ENCODE data around the gene CCDC18.

DNA sequence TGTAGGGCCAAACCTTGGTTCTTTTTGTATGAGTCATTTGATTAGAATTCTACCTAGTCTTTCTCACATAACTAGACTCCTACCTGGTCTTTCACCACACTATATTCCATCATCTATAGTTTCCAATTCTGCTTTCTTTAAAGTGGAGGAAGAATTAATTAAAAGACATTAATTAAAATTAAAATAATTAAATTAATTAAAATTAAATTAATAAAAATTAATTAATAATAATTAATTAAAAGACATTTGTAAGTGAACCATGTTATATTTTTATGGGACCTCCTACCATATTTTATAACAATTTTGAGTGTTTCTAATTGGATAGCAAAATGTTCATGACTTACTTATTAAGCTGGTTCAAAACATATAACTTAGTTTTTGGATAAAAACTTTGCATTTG lies 77.4 kb downstream of the CCDC18 start:
- TF ChIP-seq, protein P1, sequence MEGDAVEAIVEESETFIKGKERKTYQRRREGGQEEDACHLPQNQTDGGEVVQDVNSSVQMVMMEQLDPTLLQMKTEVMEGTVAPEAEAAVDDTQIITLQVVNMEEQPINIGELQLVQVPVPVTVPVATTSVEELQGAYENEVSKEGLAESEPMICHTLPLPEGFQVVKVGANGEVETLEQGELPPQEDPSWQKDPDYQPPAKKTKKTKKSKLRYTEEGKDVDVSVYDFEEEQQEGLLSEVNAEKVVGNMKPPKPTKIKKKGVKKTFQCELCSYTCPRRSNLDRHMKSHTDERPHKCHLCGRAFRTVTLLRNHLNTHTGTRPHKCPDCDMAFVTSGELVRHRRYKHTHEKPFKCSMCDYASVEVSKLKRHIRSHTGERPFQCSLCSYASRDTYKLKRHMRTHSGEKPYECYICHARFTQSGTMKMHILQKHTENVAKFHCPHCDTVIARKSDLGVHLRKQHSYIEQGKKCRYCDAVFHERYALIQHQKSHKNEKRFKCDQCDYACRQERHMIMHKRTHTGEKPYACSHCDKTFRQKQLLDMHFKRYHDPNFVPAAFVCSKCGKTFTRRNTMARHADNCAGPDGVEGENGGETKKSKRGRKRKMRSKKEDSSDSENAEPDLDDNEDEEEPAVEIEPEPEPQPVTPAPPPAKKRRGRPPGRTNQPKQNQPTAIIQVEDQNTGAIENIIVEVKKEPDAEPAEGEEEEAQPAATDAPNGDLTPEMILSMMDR (IDR thresholded peaks at IDR 0.05) = no peak
- TF ChIP-seq POLR2A (IDR thresholded peaks at IDR 0.05) = no peak
